Large intestine (tissue), 3 donors: Measurements from ENCODE around the gene LRMDA. TPM values are rescaled to one million over a fixed set of nuclear protein-coding genes. Genes with fewer than 3 reads are reported as not detected.
"Not testable (repeated sequence)": the region's sequence is repeated elsewhere in the genome, so short reads cannot be mapped to it uniquely, and the experiment has no call there.

Experiments used
- DNase-seq, 2 donors: peaks; one replicate each; pipeline versions ENCODE4 v3.0.0 to v3.0.0-alpha.2; 2013
- H3K27ac ChIP-seq: one replicate; pipeline ENCODE4 v1.5.1; 2013; ENCODE audit warnings: low read length
- H3K27me3 ChIP-seq: 2 replicates; pipeline ENCODE4 v1.6.1; 2013; ENCODE audit warnings: low read length; ENCODE audit not compliant: control insufficient read depth, insufficient read depth
- H3K36me3 ChIP-seq: 2 replicates; pipeline ENCODE4 v1.6.1; 2013; ENCODE audit warnings: low read length; ENCODE audit not compliant: control insufficient read depth, insufficient read depth
- H3K4me1 ChIP-seq: one replicate; pipeline ENCODE4 v1.6.1; 2013; ENCODE audit warnings: low read length; ENCODE audit not compliant: control insufficient read depth, insufficient read depth
- H3K4me3 ChIP-seq: one replicate; pipeline ENCODE4 v1.5.1; 2013; ENCODE audit warnings: low read length
- H3K9me3 ChIP-seq: one replicate; pipeline ENCODE4 v1.6.1; 2013; ENCODE audit warnings: mild to moderate bottlenecking, low read depth, low read length, moderate library complexity; ENCODE audit not compliant: control insufficient read depth
- WGBS: methylation state at CpG from one replicate; pipeline ENCODE4 v1.1.5; 2013; ENCODE audit warnings: low lambda C conversion rate; ENCODE audit not compliant: insufficient coverage; 5-methylcytosine and 5-hydroxymethylcytosine counted together
- polyA plus RNA-seq: library from polyadenylated mRNA; unstranded; fragments of 120-200 nt; gene quantifications from one replicate; pipeline ENCODE4 v1.2.1, GENCODE V29; 2013

Gene LRMDA
- polyA plus RNA-seq, 1 donor, result 5.3 TPM

DNA sequence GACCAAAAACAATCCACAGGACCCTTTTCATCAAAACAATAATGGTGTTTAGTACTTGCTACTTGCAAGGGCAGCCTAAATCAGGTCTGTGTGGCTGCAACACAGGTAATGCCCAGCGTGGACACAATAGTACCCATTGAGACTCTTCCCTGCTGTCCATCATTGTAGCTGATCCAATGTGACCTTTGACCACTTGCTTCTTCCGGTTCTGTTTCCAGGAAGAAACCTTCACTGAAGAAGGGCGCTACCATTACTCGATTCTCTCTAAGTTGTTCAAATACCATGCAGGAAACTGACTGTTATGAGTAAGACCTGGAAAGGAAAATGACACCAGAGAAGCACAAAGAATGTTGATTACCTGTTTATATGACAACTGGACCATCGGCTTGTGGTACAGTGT is 1128.9 kb downstream of the LRMDA start:
- no peak for DNase-seq
- Histone ChIP-seq H3K9me3 (no peaks in the 10 kb centered on the region), H3K4me1 (no peaks in the 10 kb centered on the region), H3K27me3 (no peaks in the 10 kb centered on the region), H3K4me3 (no peak overlapping the region), H3K36me3 (no peaks in the 10 kb centered on the region), H3K27ac (no peak overlapping the region)
- no CpG with 5 or more reads among the region's 5 CpGs for WGBS

- Histone ChIP-seq H3K36me3 (no peaks in the 10 kb centered on the region), H3K9me3 (no peaks in the 10 kb centered on the region), H3K4me1 (no peaks in the 10 kb centered on the region), H3K27me3 (no peaks in the 10 kb centered on the region), H3K4me3 (no peak overlapping the region), H3K27ac (no peak overlapping the region)
- DNase-seq, result no peak
These were observed 1131.9 kb downstream of the LRMDA start for GRCh38 chr10:76563286-76563685.

- no peaks in the 10 kb centered on the region for H3K36me3 ChIP-seq
- no peaks in the 10 kb centered on the region for H3K9me3 ChIP-seq
- H3K27me3 ChIP-seq, result no peaks in the 10 kb centered on the region
- no peak overlapping the region for H3K4me3 ChIP-seq
- no peaks in the 10 kb centered on the region for H3K4me1 ChIP-seq
- no peak for DNase-seq
- no peak overlapping the region for H3K27ac ChIP-seq
- 83% methylated on average over 1 of the region's 1 CpG for WGBS
These were observed 1140.6 kb downstream of the LRMDA start for GRCh38 chr10:76572021-76572420.

DNA sequence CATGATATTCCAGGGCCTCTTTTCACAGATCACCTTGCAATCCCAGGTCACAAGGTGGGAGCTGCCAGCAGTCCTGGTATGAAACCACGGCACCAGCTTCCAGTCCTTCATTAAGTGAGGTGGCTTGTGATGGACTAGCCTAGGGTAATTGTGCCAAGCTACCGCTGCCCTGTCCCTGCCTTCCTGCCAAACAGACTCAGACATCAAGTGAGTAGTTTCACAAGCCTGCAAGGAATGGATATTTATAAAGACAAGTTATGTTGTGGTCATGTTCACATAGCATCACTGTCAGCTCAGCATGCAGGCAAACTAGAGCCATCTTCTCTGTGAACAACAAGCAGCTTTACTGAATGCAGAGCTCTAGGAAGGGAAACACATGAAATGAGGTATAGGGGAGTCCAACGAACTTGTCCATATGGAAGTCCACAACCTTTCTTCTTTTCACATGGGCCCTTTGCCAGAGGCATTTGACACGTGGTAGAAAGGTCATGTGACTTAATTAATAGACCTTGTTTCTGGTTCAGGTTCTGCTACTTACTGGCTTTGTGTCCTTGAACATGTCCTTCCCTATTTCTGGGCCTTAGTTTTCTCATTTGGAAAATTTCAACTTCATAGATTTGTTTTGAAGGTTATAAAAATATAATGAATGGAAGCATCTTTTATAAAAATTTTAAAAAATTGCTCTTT is 1145.0 kb downstream of the LRMDA start:
- no CpG with 5 or more reads among the region's 4 CpGs for WGBS
- H3K4me1 ChIP-seq, result no peaks in the 10 kb centered on the region
- no peaks in the 10 kb centered on the region for H3K36me3 ChIP-seq
- no peak overlapping the region for H3K4me3 ChIP-seq
- no peaks in the 10 kb centered on the region for H3K27me3 ChIP-seq
- no peaks in the 10 kb centered on the region for H3K9me3 ChIP-seq
- H3K27ac ChIP-seq, result no peak overlapping the region
- DNase-seq, result no peak

DNA sequence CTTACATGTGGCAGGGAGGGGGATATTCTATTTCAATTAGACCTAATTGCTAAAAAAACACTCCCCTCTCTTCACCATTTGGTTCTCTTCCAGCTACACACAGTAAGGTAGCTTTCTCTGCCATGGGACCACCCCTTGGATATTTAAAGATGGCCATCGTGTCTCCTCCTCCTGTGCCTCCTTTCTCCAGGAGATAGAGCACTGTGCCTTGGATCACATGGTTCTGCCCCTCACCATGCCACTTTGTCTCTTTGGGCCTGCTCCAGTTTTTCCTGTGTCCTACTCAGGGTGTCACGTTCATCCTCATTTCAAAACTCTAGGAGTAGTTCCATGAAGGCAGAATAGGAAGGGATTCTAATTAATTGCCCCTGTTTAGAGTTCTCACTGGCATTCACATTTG is 1146.0 kb downstream of the LRMDA start:
- H3K4me3 ChIP-seq, result no peak overlapping the region
- 100% methylated on average over 1 of the region's 2 CpGs for WGBS
- H3K36me3 ChIP-seq, result no peaks in the 10 kb centered on the region
- H3K9me3 ChIP-seq, result no peaks in the 10 kb centered on the region
- no peak overlapping the region for H3K27ac ChIP-seq
- no peak for DNase-seq
- no peaks in the 10 kb centered on the region for H3K27me3 ChIP-seq
- no peaks in the 10 kb centered on the region for H3K4me1 ChIP-seq

DNA sequence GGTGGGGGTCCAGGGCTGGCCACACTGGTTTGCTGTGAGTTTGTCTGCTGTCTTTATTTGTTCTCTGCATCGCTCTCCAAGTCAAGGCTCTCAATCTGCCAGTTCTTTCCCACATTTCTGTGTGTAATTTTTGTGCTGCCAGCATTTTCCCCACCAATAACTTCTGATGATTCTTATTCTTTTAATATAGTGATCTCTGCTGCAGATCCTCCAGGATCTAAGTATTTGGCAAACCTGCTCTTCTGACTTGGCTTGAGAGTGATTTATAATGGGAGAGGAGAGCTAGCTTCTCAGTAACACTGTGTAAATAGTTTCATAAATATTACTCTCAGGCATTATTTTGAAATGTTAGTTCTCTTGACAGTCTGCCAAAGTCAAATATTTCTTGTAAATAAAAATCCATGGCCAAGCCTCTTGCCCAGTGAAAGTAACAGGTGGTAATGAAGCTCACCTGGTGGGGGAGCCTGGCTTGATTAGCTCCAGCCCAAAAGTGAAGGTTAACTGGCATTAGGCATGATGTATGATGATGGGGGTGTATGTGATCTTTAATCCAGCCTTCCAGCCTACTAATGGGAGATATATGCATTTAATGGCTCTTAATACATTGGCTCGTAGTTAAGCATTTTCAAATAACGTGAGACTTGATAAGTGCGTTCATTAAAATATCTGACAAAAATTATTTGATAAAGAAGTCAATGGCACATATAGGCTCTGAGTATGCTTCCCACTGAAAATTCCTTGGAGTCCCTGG is 1150.3 kb downstream of the LRMDA start:
- DNase-seq, result no peak
- Histone ChIP-seq H3K36me3 (no peaks in the 10 kb centered on the region), H3K27ac (no peak overlapping the region), H3K4me1 (no peaks in the 10 kb centered on the region), H3K9me3 (no peaks in the 10 kb centered on the region), H3K4me3 (no peak overlapping the region), H3K27me3 (no peaks in the 10 kb centered on the region)
- no CpG with 5 or more reads among the region's 4 CpGs for WGBS

GRCh38 chr10:76582531-76582930 is 1151.1 kb downstream of the LRMDA start:
- no CpG with 5 or more reads among the region's 1 CpG for WGBS
- no peaks in the 10 kb centered on the region for H3K27me3 ChIP-seq

GRCh38 chr10:76583711-76584161 is 1152.3 kb downstream of the LRMDA start:
- no CpG with 5 or more reads among the region's 3 CpGs for WGBS
- no peak overlapping the region for H3K27ac ChIP-seq
- H3K27me3 ChIP-seq, result no peaks in the 10 kb centered on the region
- no peaks in the 10 kb centered on the region for H3K9me3 ChIP-seq
- H3K4me3 ChIP-seq, result no peak overlapping the region
- no peaks in the 10 kb centered on the region for H3K36me3 ChIP-seq
- no peaks in the 10 kb centered on the region for H3K4me1 ChIP-seq
- DNase-seq, result no peak

More at GRCh38 chr10:76582531-76582930, 1151.1 kb downstream of the LRMDA start:
- H3K4me1 ChIP-seq, result no peaks in the 10 kb centered on the region
- no peaks in the 10 kb centered on the region for H3K9me3 ChIP-seq
- no peak overlapping the region for H3K27ac ChIP-seq
- no peak for DNase-seq
- no peaks in the 10 kb centered on the region for H3K36me3 ChIP-seq
- H3K4me3 ChIP-seq, result no peak overlapping the region

- H3K9me3 ChIP-seq, H3K4me3 ChIP-seq, DNase-seq, H3K36me3 ChIP-seq, H3K27ac ChIP-seq, H3K4me1 ChIP-seq, H3K27me3 ChIP-seq: not testable (repeated sequence)
- WGBS, result 0% methylated on average over 1 of the region's 9 CpGs
These were observed 1153.0 kb downstream of the LRMDA start for GRCh38 chr10:76584466-76584865.
